Measurements from ENCODE around the gene C12orf76.

C12orf76 gene

GRCh38 chr12:109995686-109996482 lies 52.4 kb downstream of the C12orf76 start, which contains the start of gene GIT2:
GIT2 (minus strand) TSS chr12:109996368; CDS start chr12:109996224, 144 bp downstream.
- DNase-seq (ENCODE audit: low read depth in 2 of 2), result peak; percentile 92 to 96

GRCh38 chr12:109995361-109995685 lies 53.0 kb downstream of the C12orf76 start:
- no peak for DNase-seq (ENCODE audit: low read depth in 2 of 2)

GRCh38 chr12:109994401-109995175 lies 53.7 kb downstream of the C12orf76 start:
- DNase-seq (ENCODE audit: low read depth in 2 of 2), result no peak

GRCh38 chr12:109993091-109993490 lies 55.2 kb downstream of the C12orf76 start:
- DNase-seq (ENCODE audit: low read depth in 2 of 2), result no peak

GRCh38 chr12:109991586-109991985 lies 56.7 kb downstream of the C12orf76 start:
- no peak for DNase-seq (ENCODE audit: low read depth in 2 of 2)
